ENCODE results near the gene BUD23.

- TF ChIP-seq CTCF (IDR thresholded peaks at IDR 0.05): no peak
- TF ChIP-seq POLR2A (IDR thresholded peaks at IDR 0.05): no peak
Observed at GRCh38 chr7:73715648-73716317, 32.4 kb downstream of the BUD23 start.
